Peyer's patch (tissue), 4 donors: Measurements from ENCODE around the gene HDAC4.

Experiments
- POLR2A ChIP-seq, 2 donors: fragments of 450-650 bp; IDR thresholded peaks; one replicate each; pipeline ENCODE4 v1.5.1; 2017; ENCODE audit warnings: antibody characterized with exemption in 2 of 2, mild to moderate bottlenecking in 2 of 2, moderate library complexity in 2 of 2
- TF ChIP-seq, protein P1 (sequence below), 6 experiments: fragments of 450-650 bp in 4 of 6; fragments of 200-600 bp in 2 of 6; sonication (generic) in 1 of 6; IDR thresholded peaks; one replicate each; pipeline ENCODE4 v1.5.1; 2017 to 2019; ENCODE audit warnings: antibody characterized with exemption in 6 of 6, mild to moderate bottlenecking in 3 of 6, moderate library complexity in 1 of 6

DNA sequence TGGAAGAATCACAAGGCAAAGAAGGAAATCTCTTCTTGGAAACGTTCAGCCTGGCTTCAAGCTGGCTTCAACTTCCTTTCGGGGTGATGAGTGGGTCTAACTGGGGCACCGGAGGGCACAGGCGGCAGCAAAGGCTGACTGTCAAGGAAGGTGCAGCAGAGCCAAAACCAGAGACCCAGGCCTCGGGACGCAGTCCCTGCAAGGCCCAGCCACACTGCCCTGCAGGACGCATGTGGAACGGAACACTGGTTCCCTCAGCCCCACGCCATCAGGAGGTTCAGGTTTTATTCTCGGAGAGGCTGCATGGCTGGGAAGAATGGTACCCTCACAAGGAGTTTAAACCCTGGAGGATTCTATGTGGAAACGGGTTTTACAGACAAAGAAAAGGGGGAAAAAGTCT is 165.5 kb downstream of the HDAC4 start:
- TF ChIP-seq, protein P1, sequence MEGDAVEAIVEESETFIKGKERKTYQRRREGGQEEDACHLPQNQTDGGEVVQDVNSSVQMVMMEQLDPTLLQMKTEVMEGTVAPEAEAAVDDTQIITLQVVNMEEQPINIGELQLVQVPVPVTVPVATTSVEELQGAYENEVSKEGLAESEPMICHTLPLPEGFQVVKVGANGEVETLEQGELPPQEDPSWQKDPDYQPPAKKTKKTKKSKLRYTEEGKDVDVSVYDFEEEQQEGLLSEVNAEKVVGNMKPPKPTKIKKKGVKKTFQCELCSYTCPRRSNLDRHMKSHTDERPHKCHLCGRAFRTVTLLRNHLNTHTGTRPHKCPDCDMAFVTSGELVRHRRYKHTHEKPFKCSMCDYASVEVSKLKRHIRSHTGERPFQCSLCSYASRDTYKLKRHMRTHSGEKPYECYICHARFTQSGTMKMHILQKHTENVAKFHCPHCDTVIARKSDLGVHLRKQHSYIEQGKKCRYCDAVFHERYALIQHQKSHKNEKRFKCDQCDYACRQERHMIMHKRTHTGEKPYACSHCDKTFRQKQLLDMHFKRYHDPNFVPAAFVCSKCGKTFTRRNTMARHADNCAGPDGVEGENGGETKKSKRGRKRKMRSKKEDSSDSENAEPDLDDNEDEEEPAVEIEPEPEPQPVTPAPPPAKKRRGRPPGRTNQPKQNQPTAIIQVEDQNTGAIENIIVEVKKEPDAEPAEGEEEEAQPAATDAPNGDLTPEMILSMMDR (IDR thresholded peaks at IDR 0.05): no peak
- TF ChIP-seq POLR2A (IDR thresholded peaks at IDR 0.05): no peak
